ENCODE data around the gene PDLIM5. TPM values are rescaled to one million over a fixed set of nuclear protein-coding genes. Genes with fewer than 3 reads are reported as not detected.

Gene PDLIM5
- total RNA-seq, 1 experiment from 2014 or later: 58.0 TPM

GRCh38 chr4:94515365-94515764 is 63.6 kb downstream of the PDLIM5 start:
- no peaks in the 10 kb centered on the region for H4K20me1 ChIP-seq (ENCODE audit: control insufficient read depth, insufficient read depth, insufficient read length)
- no peaks in the 10 kb centered on the region for H3K9me3 ChIP-seq (ENCODE audit: control insufficient read depth, low read depth, low read length)
- no peaks in the 10 kb centered on the region for H3K27me3 ChIP-seq (ENCODE audit: insufficient read depth, low read length)
- H3K9me3 Mint-ChIP-seq: no peaks in the 10 kb centered on the region
- no peak overlapping the region for H3K9ac ChIP-seq (ENCODE audit: extremely low read depth, insufficient read length, low read length)
- no peaks in the 10 kb centered on the region for H3K23me2 ChIP-seq (ENCODE audit: insufficient read length, low read depth, low read length, poor library complexity, severe bottlenecking)
- peaks cover 4% of the 10 kb centered on the region for H3K79me1 ChIP-seq (ENCODE audit: insufficient read depth, low read depth, low read length, poor library complexity, severe bottlenecking)
- H3K27me3 Mint-ChIP-seq (ENCODE audit: low read depth): no peaks in the 10 kb centered on the region
- no peak overlapping the region for H4K91ac ChIP-seq (ENCODE audit: insufficient read length, low read depth, low read length)
- no peak overlapping the region for H2BK20ac ChIP-seq (ENCODE audit: low read depth, low read length, poor library complexity, severe bottlenecking)
- no peak overlapping the region for H4K5ac ChIP-seq (ENCODE audit: insufficient read length, low read depth, low read length)
- no peak overlapping the region for H3K4me2 ChIP-seq (ENCODE audit: insufficient read depth, insufficient read length, low read length)
- no peak for DNase-seq
- no peak overlapping the region for H3K27ac Mint-ChIP-seq
- TF ChIP-seq CTCF (conservative IDR thresholded peaks at IDR 0.05): no peak
- WGBS (ENCODE audit: extremely low coverage, insufficient read length, low lambda C conversion rate): no CpG with 5 or more reads among the region's 4 CpGs
- no peak overlapping the region for H3T11ph ChIP-seq (ENCODE audit: low read length)
- no peak overlapping the region for H2AFZ ChIP-seq (ENCODE audit: low read length)
- H2AK5ac ChIP-seq (ENCODE audit: insufficient read length, low read length): no peak overlapping the region
- H3K4ac ChIP-seq (ENCODE audit: low read depth, low read length): no peak overlapping the region
- no peak overlapping the region for H4K8ac ChIP-seq (replicated peaks; ENCODE audit: insufficient read length, low read depth, low read length)
- H3K36me3 Mint-ChIP-seq (ENCODE audit: insufficient read depth in 1 of 3, low read depth in 3 of 3): peaks cover 0 to 2% (median 0%) of the 10 kb centered on the region in 3 experiments; a peak in 2 of 7 replicates
- no peak overlapping the region for H3K56ac ChIP-seq (ENCODE audit: insufficient read length, low read depth, low read length)
- H3K4me3 Mint-ChIP-seq: no peak overlapping the region
- no peaks in the 10 kb centered on the region for H3K4me1 Mint-ChIP-seq
- no peaks in the 10 kb centered on the region; the same call in 1 of the 2 replicates for H3K79me2 ChIP-seq (ENCODE audit: insufficient read depth, low read length)
- no peak overlapping the region for H3K23ac ChIP-seq (ENCODE audit: insufficient read length, low read depth, low read length)
- no peak overlapping the region for H2BK5ac ChIP-seq (ENCODE audit: insufficient read length, low read length)
- H2BK15ac ChIP-seq (ENCODE audit: low read depth, low read length): no peak overlapping the region
- no peak overlapping the region for H3K27ac ChIP-seq (ENCODE audit: insufficient read length, low read depth, low read length)
- no peak overlapping the region for H2BK120ac ChIP-seq (ENCODE audit: low read depth, low read length, poor library complexity, severe bottlenecking)
- H2BK12ac ChIP-seq (ENCODE audit: insufficient read length, low read depth, low read length): no peak overlapping the region
- peaks cover 3% of the 10 kb centered on the region; the same call in 1 of the 2 replicates for H3K4me1 ChIP-seq (ENCODE audit: insufficient read depth, low read length)
- H3K14ac ChIP-seq (ENCODE audit: insufficient read depth, low read length): no peak overlapping the region
- no peak overlapping the region for H3K18ac ChIP-seq (ENCODE audit: insufficient read length, low read depth, low read length)

Data from H9 (cell line).